Measurements from ENCODE around the gene CPNE4. TPM values are rescaled to one million over a fixed set of nuclear protein-coding genes. Genes with fewer than 3 reads are reported as not detected.
A peak's percentile ranks its signal among the peaks of the same experiment; 100 is the strongest.

The CPNE4 gene
- total RNA-seq, 1 donor from 2014 or later = 0.83 TPM

DNA sequence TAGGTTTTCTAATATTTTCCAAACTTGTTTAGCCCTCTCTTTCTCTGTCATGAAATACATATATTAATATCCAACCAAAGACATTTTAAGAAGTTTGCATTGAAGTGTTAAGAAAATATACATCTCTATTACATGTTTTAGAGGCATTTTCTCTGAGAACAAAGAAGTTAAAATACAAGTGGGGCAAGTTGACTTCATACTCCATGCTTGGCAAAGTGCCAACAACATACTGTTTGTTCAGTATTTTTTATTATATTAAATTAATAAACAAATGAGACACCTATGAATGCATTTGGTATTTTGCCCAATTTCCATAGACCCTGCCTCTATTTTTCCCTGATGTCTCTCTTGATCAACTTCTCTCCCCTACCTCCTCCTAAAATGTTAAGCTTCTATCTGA, 299.3 kb downstream of the CPNE4 start:
- DNase-seq (no peak), ATAC-seq (no peak)
- no peaks in the 10 kb centered on the region for H3K36me3 ChIP-seq
- no peak overlapping the region for H3K4me3 ChIP-seq
- TF ChIP-seq, protein P1, sequence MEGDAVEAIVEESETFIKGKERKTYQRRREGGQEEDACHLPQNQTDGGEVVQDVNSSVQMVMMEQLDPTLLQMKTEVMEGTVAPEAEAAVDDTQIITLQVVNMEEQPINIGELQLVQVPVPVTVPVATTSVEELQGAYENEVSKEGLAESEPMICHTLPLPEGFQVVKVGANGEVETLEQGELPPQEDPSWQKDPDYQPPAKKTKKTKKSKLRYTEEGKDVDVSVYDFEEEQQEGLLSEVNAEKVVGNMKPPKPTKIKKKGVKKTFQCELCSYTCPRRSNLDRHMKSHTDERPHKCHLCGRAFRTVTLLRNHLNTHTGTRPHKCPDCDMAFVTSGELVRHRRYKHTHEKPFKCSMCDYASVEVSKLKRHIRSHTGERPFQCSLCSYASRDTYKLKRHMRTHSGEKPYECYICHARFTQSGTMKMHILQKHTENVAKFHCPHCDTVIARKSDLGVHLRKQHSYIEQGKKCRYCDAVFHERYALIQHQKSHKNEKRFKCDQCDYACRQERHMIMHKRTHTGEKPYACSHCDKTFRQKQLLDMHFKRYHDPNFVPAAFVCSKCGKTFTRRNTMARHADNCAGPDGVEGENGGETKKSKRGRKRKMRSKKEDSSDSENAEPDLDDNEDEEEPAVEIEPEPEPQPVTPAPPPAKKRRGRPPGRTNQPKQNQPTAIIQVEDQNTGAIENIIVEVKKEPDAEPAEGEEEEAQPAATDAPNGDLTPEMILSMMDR (IDR thresholded peaks at IDR 0.05) = no peak
- H3K4me1 ChIP-seq = no peaks in the 10 kb centered on the region
- H3K27ac ChIP-seq = no peak overlapping the region
- H3K27me3 ChIP-seq (ENCODE audit: low read depth) = no peaks in the 10 kb centered on the region
- intact Hi-C loops (cut with DNase I) = no loop called here
- no peaks in the 10 kb centered on the region for H3K9me3 ChIP-seq

DNA sequence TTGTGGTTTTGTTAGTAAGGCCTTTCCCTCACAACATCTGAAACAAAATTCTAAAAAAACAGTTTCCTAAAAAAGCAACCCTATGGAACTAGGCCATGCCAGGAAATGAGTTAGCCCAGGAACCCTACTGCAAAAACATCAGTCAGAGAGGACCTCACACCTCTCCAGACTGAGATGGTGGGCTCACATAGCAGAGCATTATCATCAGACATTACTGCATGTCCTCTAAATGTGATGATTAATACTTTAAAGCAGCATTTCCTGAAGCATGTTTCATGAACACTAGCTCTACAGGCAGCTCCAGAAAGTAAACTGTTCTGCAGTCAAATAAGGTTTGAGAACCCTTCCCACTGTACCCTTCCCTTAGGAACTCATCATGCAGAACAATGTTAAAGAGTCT, 299.7 kb downstream of the CPNE4 start:
- Histone ChIP-seq H3K4me3 (no peak overlapping the region), H3K36me3 (no peaks in the 10 kb centered on the region), H3K9me3 (no peaks in the 10 kb centered on the region), H3K27me3 (ENCODE audit: low read depth) (no peaks in the 10 kb centered on the region), H3K27ac (no peak overlapping the region), H3K4me1 (no peaks in the 10 kb centered on the region)
- DNase-seq = no peak
- no peak for ATAC-seq
- intact Hi-C loops (cut with DNase I) = no loop called here
- TF ChIP-seq, protein P1 (IDR thresholded peaks at IDR 0.05) = no peak

DNA sequence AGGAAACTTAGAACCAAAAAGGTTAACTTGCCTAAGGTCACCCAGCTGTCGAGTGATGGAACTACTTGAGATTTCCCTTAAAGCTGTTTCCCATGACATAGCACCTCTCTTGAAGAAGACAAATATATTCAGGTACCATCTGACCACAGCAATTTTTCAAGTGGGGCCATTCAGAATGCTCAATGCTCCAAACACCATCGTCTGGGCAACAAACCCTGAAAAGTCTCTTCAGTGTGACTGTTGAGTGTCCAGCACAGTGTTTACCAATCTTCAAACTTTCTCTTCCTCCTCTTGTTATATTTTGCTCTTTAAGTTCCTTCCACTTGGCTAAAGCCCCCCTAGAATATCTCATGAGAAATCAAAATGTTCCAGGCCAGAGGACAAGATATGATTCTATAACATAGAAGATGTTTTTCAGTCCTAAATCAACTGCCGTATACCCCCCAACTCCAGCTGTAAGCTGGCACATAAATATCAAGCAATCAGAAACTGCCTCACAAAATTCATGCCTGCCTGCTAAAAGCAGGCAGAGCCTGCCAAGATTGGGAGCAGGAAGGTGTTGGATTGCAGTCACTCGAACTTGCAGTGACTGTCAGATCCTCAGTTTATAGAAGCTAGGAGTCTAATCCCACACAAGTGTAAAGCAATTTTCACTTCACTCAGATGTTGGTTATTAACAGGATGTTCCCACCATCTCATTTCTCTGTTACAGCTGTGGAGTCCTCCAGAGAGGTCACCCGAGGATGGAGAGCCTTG, 301.6 kb downstream of the CPNE4 start:
- TF ChIP-seq, protein P1 (IDR thresholded peaks at IDR 0.05) = no peak

DNA sequence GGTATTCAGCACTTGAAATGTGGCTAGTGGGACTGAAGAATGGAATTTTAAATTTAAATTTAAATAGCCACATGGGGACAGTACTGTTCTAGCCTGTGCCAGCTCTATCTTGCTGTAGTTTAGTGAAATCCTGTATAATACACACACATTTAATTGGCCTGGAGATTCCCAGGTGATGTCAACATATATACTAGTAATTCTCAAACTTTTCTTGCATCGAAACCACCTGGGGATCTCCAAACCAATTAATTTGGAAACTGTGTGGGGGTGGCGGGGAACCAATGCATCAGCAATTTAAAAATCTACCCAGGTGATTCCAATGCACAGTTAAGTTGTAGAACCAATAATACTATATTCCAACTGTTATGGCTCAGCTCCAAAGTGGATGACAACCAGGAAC, 303.1 kb downstream of the CPNE4 start:
- intact Hi-C loops (cut with DNase I) = no loop called here
- TF ChIP-seq, protein P1 (IDR thresholded peaks at IDR 0.05) = no peak

More for the DNA sequence above, 301.6 kb downstream of the CPNE4 start:
- intact Hi-C loops (cut with DNase I) = no loop called here
- H3K27ac ChIP-seq = no peak overlapping the region
- DNase-seq (no peak), ATAC-seq (peak in 1 of 2 donors; percentile 72)
- no peaks in the 10 kb centered on the region for H3K4me1 ChIP-seq
- no peaks in the 10 kb centered on the region for H3K36me3 ChIP-seq
- H3K27me3 ChIP-seq (ENCODE audit: low read depth) = no peaks in the 10 kb centered on the region
- no peaks in the 10 kb centered on the region for H3K9me3 ChIP-seq
- H3K4me3 ChIP-seq = no peak overlapping the region

DNA sequence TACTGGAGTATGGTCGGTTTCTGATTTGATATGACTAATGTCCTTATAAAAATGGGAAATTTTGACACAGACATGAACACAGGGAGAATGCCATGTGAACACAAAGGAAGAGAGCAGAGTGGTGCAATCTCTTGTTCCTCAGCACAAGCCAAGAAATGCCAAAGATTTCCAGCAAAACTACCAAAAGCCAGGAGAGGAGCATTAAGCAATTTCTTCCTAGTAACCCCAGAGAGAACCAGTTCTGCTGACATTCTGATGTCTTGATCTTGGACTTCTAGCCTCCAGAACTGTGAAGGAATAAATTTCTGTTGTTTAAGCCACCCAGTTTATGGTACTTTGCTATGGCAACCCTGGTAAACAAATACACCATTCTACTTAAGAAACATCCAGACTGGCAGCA, 304.2 kb downstream of the CPNE4 start:
- DNase-seq = no peak
- no peaks in the 10 kb centered on the region for H3K36me3 ChIP-seq
- no peak overlapping the region for H3K27ac ChIP-seq
- H3K4me1 ChIP-seq = no peaks in the 10 kb centered on the region
- no peaks in the 10 kb centered on the region for H3K9me3 ChIP-seq
- H3K27me3 ChIP-seq (ENCODE audit: low read depth) = no peaks in the 10 kb centered on the region
- TF ChIP-seq, protein P1 (IDR thresholded peaks at IDR 0.05) = no peak
- intact Hi-C loops (cut with DNase I) = no loop called here
- H3K4me3 ChIP-seq = no peak overlapping the region
- no peak for ATAC-seq

More for the DNA sequence above, 303.1 kb downstream of the CPNE4 start:
- ATAC-seq (no peak), DNase-seq (no peak)
- Histone ChIP-seq H3K4me1 (no peaks in the 10 kb centered on the region), H3K4me3 (no peak overlapping the region), H3K9me3 (no peaks in the 10 kb centered on the region), H3K27me3 (ENCODE audit: low read depth) (no peaks in the 10 kb centered on the region), H3K36me3 (no peaks in the 10 kb centered on the region), H3K27ac (no peak overlapping the region)
